ENCODE results near the gene APOC3. TPM values are rescaled to one million over a fixed set of nuclear protein-coding genes. Genes with fewer than 3 reads are reported as not detected.
A peak's percentile ranks its signal among the peaks of the same experiment; 100 is the strongest.

The APOC3 gene
- total and polyA plus RNA-seq, 4 donors: 0.14 to 2.3 TPM; not detected in 2

DNA sequence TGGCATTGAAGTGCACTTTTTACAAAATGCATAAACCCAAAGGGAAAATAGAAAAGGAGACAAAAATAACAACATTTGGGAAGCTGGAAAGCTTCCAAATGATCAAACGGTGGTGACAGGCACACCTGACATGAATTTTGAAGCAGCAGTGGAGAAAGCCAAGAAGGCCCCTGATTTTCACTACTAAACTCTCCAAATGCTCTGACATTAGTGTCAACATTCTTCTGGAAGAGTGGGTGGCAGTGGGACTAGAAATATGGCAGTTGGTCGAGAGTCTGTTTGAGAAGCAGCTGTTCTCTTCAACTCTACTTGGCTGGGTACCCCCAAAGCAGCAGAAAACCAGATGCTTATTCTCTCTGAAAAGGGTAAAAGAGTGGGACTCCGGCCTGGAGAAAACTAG is 25.7 kb upstream of the APOC3 start:
- Histone ChIP-seq H3K36me3 (ENCODE audit: control insufficient read depth in 4 of 4, insufficient read depth in 4 of 4, low read length in 4 of 4) (no peaks in the 10 kb centered on the region), H3K9ac (ENCODE audit: insufficient read depth in 1 of 2, low read length in 2 of 2) (no peak overlapping the region), H3K27me3 (ENCODE audit: control insufficient read depth in 3 of 3, insufficient read depth in 3 of 3, low read length in 2 of 3) (no peaks in the 10 kb centered on the region), H3K27ac (ENCODE audit: low read depth in 1 of 2, low read length in 1 of 2) (no peak overlapping the region), H3K4me3 (no peak overlapping the region), H3K4me1 (ENCODE audit: control insufficient read depth in 5 of 5, insufficient read depth in 5 of 5, low read length in 5 of 5) (no peaks in the 10 kb centered on the region), H3K9me3 (ENCODE audit: control insufficient read depth in 4 of 4, insufficient read depth in 3 of 4, low read length in 3 of 4) (no peaks in the 10 kb centered on the region)
- WGBS, 2 donors: 64 to 76% methylated on average over 3 of the region's 3 CpGs
- ATAC-seq (ENCODE audit: insufficient read depth, low FRiP score): no peak
- TF ChIP-seq CTCF (IDR thresholded peaks at IDR 0.05; ENCODE audit: control extremely low read depth, extremely low read depth): no peak
- DNase-seq: no peak

GRCh38 chr11:116807601-116808261 is 22.0 kb upstream of the APOC3 start:
- WGBS, 2 donors: 92% methylated on average over 6 of the region's 6 CpGs
- DNase-seq (no peak), ATAC-seq (ENCODE audit: insufficient read depth, low FRiP score) (no peak)
- Histone ChIP-seq H3K27me3 (ENCODE audit: control insufficient read depth in 3 of 3, insufficient read depth in 3 of 3, low read length in 2 of 3) (no peaks in the 10 kb centered on the region), H3K27ac (ENCODE audit: low read depth in 1 of 2, low read length in 1 of 2) (peak overlapping the region in 1 of 2 donors; percentile 68), H3K4me3 (no peak overlapping the region), H3K9ac (ENCODE audit: insufficient read depth in 1 of 2, low read length in 2 of 2) (no peak overlapping the region), H3K4me1 (ENCODE audit: control insufficient read depth in 5 of 5, insufficient read depth in 5 of 5, low read length in 5 of 5) (no peaks in the 10 kb centered on the region), H3K36me3 (ENCODE audit: control insufficient read depth in 4 of 4, insufficient read depth in 4 of 4, low read length in 4 of 4) (no peaks in the 10 kb centered on the region), H3K9me3 (ENCODE audit: control insufficient read depth in 4 of 4, insufficient read depth in 3 of 4, low read length in 3 of 4) (no peaks in the 10 kb centered on the region)
- no peak for TF ChIP-seq CTCF (IDR thresholded peaks at IDR 0.05; ENCODE audit: control extremely low read depth, extremely low read depth)

DNA sequence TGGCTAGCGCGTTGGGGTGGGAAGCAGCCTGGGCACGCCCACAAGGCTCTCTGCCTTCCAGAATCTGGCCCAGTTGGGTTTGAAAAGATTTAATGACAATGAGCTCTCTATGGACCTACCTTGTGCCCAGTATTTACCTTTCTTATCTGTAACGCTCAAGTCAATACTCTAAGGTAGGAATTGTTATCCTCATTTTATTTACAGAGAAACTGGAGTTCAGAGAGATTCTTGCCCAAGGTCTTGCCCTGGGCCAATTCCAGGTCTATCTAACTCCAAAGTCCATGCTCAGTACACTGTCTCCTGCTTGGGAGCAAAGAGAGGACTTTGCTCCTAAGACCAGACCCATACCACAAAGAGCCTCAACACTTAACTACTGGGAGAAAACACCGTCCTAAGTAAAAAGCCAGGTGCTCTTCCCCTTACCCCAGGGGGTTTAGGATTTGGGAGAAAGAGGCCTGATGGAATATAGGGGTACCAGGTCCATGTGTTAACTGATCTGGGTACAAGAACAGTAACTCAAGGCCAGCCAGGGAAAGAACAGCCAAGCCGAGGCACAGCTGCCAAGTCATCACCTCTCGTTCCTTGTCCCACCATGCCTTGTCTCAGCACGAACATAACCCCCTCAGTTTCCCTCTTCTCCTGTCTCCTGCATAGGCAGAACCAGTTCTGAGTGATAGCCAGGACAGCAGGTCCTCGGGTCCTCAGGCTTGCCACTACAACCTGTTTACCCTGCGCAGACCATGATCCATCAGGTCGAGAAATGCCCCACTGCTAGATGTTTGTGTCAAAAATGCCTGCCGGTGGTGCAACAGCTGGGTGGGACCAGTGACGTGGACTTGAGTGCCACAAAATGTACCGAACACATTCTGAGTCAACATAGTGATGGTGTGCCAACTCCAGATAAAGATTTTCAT is 21.2 kb upstream of the APOC3 start:
- Histone ChIP-seq H3K4me1 (ENCODE audit: control insufficient read depth in 5 of 5, insufficient read depth in 5 of 5, low read length in 5 of 5) (no peaks in the 10 kb centered on the region), H3K9me3 (ENCODE audit: control insufficient read depth in 4 of 4, insufficient read depth in 3 of 4, low read length in 3 of 4) (no peaks in the 10 kb centered on the region), H3K4me3 (no peak overlapping the region), H3K27me3 (ENCODE audit: control insufficient read depth in 3 of 3, insufficient read depth in 3 of 3, low read length in 2 of 3) (no peaks in the 10 kb centered on the region), H3K9ac (ENCODE audit: insufficient read depth in 1 of 2, low read length in 2 of 2) (no peak overlapping the region), H3K27ac (ENCODE audit: low read depth in 1 of 2, low read length in 1 of 2) (peak overlapping the region in 1 of 2 donors; percentile 88), H3K36me3 (ENCODE audit: control insufficient read depth in 4 of 4, insufficient read depth in 4 of 4, low read length in 4 of 4) (no peaks in the 10 kb centered on the region)
- ATAC-seq (ENCODE audit: insufficient read depth, low FRiP score) (peak; percentile 76), DNase-seq (peak in 1 of 3 donors; percentile 25)
- no peak for TF ChIP-seq CTCF (IDR thresholded peaks at IDR 0.05; ENCODE audit: control extremely low read depth, extremely low read depth)
- 60 to 80% methylated on average over 14 of the region's 14 CpGs for WGBS, 2 donors

Measured in lung (tissue), 12 donors.